Peyer's patch (tissue), 4 donors: Measurements from ENCODE around the gene CADM3.

Experiments used
- POLR2A ChIP-seq, 2 donors: fragments of 450-650 bp; IDR thresholded peaks; one replicate each; pipeline ENCODE4 v1.5.1; 2017; ENCODE audit warnings: antibody characterized with exemption in 2 of 2, mild to moderate bottlenecking in 2 of 2, moderate library complexity in 2 of 2
- TF ChIP-seq, protein P1 (sequence below), 6 experiments: fragments of 450-650 bp in 4 of 6; fragments of 200-600 bp in 2 of 6; sonication (generic) in 1 of 6; IDR thresholded peaks; one replicate each; pipeline ENCODE4 v1.5.1; 2017 to 2019; ENCODE audit warnings: antibody characterized with exemption in 6 of 6, mild to moderate bottlenecking in 3 of 6, moderate library complexity in 1 of 6

- TF ChIP-seq POLR2A (IDR thresholded peaks at IDR 0.05): no peak
- TF ChIP-seq, protein P1, sequence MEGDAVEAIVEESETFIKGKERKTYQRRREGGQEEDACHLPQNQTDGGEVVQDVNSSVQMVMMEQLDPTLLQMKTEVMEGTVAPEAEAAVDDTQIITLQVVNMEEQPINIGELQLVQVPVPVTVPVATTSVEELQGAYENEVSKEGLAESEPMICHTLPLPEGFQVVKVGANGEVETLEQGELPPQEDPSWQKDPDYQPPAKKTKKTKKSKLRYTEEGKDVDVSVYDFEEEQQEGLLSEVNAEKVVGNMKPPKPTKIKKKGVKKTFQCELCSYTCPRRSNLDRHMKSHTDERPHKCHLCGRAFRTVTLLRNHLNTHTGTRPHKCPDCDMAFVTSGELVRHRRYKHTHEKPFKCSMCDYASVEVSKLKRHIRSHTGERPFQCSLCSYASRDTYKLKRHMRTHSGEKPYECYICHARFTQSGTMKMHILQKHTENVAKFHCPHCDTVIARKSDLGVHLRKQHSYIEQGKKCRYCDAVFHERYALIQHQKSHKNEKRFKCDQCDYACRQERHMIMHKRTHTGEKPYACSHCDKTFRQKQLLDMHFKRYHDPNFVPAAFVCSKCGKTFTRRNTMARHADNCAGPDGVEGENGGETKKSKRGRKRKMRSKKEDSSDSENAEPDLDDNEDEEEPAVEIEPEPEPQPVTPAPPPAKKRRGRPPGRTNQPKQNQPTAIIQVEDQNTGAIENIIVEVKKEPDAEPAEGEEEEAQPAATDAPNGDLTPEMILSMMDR (IDR thresholded peaks at IDR 0.05): no peak
These were observed 49.3 kb upstream of the CADM3 start for GRCh38 chr1:159122005-159122621.
